ENCODE results near the gene ASPM. TPM values are rescaled to one million over a fixed set of nuclear protein-coding genes. Genes with fewer than 3 reads are reported as not detected.

Gene ASPM
- total and polyA plus RNA-seq, 2 donors (not counting 1 experiment from before 2014, with no cell fraction given) = 4.4 to 9.7 TPM

Other genes starting within 250 kb of the ASPM start
- not detected in 2 replicates for gene CFHR2, start 202.9 kb downstream of the ASPM start, total RNA-seq
- not detected in 2 replicates for gene CFHR2, start 202.9 kb downstream of the ASPM start, polyA plus RNA-seq
- not detected in 2 replicates for gene CFHR5, start 169.1 kb downstream of the ASPM start, total RNA-seq
- gene CFHR5, start 169.1 kb downstream of the ASPM start, polyA plus RNA-seq = not detected in 2 replicates
- gene F13B, start 79.4 kb downstream of the ASPM start, total RNA-seq = not detected in 2 replicates
- gene F13B, start 79.4 kb downstream of the ASPM start, polyA plus RNA-seq = not detected in 2 replicates
- gene ZBTB41, start 54.6 kb upstream of the ASPM start, total RNA-seq = 16.7 and 17.8 TPM in 2 replicates
- gene ZBTB41, start 54.6 kb upstream of the ASPM start, polyA plus RNA-seq = 6.3 and 10.0 TPM in 2 replicates
- gene CRB1, start 121.6 kb upstream of the ASPM start, total RNA-seq = 0.26 and 0.66 TPM in 2 replicates
- gene CRB1, start 121.6 kb upstream of the ASPM start, polyA plus RNA-seq = 0.05 and 0.08 TPM in 2 replicates

All from fibroblast of lung (primary cell).